ENCODE data around the gene CEND1.

The CEND1 gene

DNA sequence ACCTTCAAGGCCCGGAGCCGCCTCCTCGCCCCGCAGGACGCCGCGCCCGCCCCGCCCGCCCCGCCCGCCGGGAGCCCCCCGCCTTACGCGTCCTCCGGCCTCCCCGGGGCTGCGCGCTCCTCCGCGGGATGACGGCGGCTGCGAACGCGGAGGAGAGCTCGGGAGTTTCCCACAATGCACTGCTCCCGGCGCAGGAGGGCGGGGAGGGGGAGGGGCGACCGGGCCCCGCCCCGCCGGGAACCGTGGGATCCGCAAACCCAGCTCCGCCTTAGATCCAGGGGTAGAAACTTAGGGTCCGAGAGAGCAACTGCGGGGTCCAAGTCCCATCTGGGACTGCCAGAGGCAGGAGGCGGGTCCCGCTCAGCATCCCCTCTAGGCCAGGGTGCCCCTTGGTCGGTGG, at the start of gene CEND1:
TSS of gene CEND1 (minus strand) at position 148 of the 400 bp plus-strand sequence. CDS start 1,514 bp downstream, outside the sequence.
- Histone ChIP-seq H3K9me2 (replicated peaks; ENCODE audit: low read depth, low read length) (no peaks in the 10 kb centered on the region), H3K36me3 (ENCODE audit: insufficient read depth, low read length) (no peaks in the 10 kb centered on the region), H3K4me3 (ENCODE audit: low read length, poor library complexity, severe bottlenecking) (no peak within 1 kb of the TSS), H2AFZ (ENCODE audit: low read length) (no peak within 1 kb of the TSS), H3K9me3 (ENCODE audit: insufficient read depth, low read depth, low read length) (no peaks in the 10 kb centered on the region), H3K9ac (ENCODE audit: low read depth, low read length, poor library complexity, severe bottlenecking) (no peak within 1 kb of the TSS), H4K20me1 (ENCODE audit: insufficient read depth, low read length, poor library complexity, severe bottlenecking) (no peaks in the 10 kb centered on the region), H3K4me2 (ENCODE audit: low read depth, low read length, poor library complexity, severe bottlenecking) (no peak within 1 kb of the TSS), H3K79me2 (ENCODE audit: insufficient read depth, low read length) (peaks cover 6% of the 10 kb centered on the region; the same call in 1 of the 2 replicates), H3F3A (ENCODE audit: low read depth) (no peaks in the 10 kb centered on the region), H3K4me1 (ENCODE audit: insufficient read depth, low read length, poor library complexity, severe bottlenecking) (peaks cover 4% of the 10 kb centered on the region), H3K27me3 (ENCODE audit: insufficient read depth, low read length, poor library complexity, severe bottlenecking) (no peaks in the 10 kb centered on the region)
- no peak for TF ChIP-seq EZH2phosphoT487 (IDR thresholded peaks at IDR 0.05; ENCODE audit: borderline replicate concordance)
- TF ChIP-seq, protein P1, sequence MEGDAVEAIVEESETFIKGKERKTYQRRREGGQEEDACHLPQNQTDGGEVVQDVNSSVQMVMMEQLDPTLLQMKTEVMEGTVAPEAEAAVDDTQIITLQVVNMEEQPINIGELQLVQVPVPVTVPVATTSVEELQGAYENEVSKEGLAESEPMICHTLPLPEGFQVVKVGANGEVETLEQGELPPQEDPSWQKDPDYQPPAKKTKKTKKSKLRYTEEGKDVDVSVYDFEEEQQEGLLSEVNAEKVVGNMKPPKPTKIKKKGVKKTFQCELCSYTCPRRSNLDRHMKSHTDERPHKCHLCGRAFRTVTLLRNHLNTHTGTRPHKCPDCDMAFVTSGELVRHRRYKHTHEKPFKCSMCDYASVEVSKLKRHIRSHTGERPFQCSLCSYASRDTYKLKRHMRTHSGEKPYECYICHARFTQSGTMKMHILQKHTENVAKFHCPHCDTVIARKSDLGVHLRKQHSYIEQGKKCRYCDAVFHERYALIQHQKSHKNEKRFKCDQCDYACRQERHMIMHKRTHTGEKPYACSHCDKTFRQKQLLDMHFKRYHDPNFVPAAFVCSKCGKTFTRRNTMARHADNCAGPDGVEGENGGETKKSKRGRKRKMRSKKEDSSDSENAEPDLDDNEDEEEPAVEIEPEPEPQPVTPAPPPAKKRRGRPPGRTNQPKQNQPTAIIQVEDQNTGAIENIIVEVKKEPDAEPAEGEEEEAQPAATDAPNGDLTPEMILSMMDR (conservative IDR thresholded peaks at IDR 0.05; ENCODE audit: low read length): no peak

DNA sequence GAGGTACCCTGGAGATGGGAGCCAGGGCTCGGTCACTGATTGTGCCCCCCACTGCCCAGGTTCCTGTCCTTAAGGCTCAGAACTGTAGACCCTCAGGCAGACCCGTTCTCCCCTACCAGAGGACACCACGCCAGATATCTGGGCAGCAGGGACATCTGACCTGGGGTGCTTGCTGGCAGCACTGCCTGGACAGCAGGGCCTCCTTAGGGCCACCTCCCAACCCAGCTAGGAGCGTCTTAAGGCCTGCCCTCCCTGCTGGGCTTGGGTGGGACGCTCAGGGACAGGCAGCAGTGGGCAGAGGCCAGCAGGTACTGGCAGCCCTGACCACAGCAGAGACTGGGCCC, 49.4 kb upstream of the CEND1 start:
- Histone ChIP-seq H3K4me3 (ENCODE audit: low read length, poor library complexity, severe bottlenecking) (no peak overlapping the region), H3K9me2 (replicated peaks; ENCODE audit: low read depth, low read length) (no peaks in the 10 kb centered on the region), H3K9ac (ENCODE audit: low read depth, low read length, poor library complexity, severe bottlenecking) (no peak overlapping the region), H4K20me1 (ENCODE audit: insufficient read depth, low read length, poor library complexity, severe bottlenecking) (peaks cover 31% of the 10 kb centered on the region), H3K9me3 (ENCODE audit: insufficient read depth, low read depth, low read length) (no peaks in the 10 kb centered on the region), H3K4me1 (ENCODE audit: insufficient read depth, low read length, poor library complexity, severe bottlenecking) (peaks cover 34% of the 10 kb centered on the region), H2AFZ (ENCODE audit: low read length) (no peak overlapping the region), H3K4me2 (ENCODE audit: low read depth, low read length, poor library complexity, severe bottlenecking) (no peak overlapping the region), H3K36me3 (ENCODE audit: insufficient read depth, low read length) (peaks cover 13% of the 10 kb centered on the region; the same call in 1 of the 2 replicates), H3K79me2 (ENCODE audit: insufficient read depth, low read length) (peaks cover 31% of the 10 kb centered on the region), H3K27me3 (ENCODE audit: insufficient read depth, low read length, poor library complexity, severe bottlenecking) (no peaks in the 10 kb centered on the region), H3F3A (ENCODE audit: low read depth) (no peaks in the 10 kb centered on the region)
- TF ChIP-seq, protein P1 (conservative IDR thresholded peaks at IDR 0.05; ENCODE audit: low read length): no peak
- no peak for TF ChIP-seq EZH2phosphoT487 (IDR thresholded peaks at IDR 0.05; ENCODE audit: borderline replicate concordance)

DNA sequence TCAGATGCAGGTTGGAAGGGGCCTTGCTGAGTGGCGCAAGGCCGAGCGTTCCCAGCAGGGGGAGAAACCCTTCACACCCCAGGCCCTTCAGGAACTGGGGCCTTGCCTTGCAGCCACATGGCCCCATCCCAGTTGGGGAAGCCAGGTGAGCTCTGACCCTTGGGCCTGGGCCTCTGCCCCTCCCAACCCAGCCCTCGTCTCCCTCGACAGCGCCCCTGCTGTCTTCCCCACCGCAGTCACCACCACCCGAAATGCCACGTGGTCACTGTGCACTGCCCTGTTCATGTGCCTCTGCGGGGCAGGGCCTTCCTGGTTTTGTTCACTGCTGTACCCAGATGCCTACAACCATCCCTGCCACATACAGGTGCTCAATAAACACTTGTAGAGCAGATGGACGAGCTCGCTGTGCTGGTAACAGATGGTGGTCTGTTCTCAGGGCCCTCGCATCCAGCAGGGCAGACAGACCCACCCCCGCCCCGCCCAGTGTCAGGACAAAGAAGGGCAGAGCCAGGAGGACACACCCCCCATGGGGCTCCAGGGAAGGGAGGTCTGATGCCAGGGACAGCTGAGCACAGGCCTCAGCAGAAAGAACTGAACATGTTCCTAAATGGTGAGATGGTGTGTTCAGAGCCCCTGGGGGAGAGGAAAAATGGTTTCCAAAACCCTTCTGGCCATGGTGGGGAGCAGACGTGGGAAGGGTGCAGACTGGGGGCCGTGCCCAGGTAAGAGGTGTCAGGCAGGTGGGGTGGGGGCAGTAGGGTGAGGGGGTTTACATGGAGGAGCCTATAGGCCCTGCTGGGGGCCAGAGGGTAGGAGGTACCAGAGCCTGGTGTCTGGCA, 48.8 kb upstream of the CEND1 start:
- Histone ChIP-seq H3K4me2 (ENCODE audit: low read depth, low read length, poor library complexity, severe bottlenecking) (no peak overlapping the region), H2AFZ (ENCODE audit: low read length) (no peak overlapping the region), H3F3A (ENCODE audit: low read depth) (no peaks in the 10 kb centered on the region), H3K9me3 (ENCODE audit: insufficient read depth, low read depth, low read length) (no peaks in the 10 kb centered on the region), H3K9ac (ENCODE audit: low read depth, low read length, poor library complexity, severe bottlenecking) (no peak overlapping the region), H3K27me3 (ENCODE audit: insufficient read depth, low read length, poor library complexity, severe bottlenecking) (no peaks in the 10 kb centered on the region), H3K4me1 (ENCODE audit: insufficient read depth, low read length, poor library complexity, severe bottlenecking) (peaks cover 32% of the 10 kb centered on the region), H4K20me1 (ENCODE audit: insufficient read depth, low read length, poor library complexity, severe bottlenecking) (peaks cover 31% of the 10 kb centered on the region), H3K9me2 (replicated peaks; ENCODE audit: low read depth, low read length) (no peaks in the 10 kb centered on the region), H3K79me2 (ENCODE audit: insufficient read depth, low read length) (peaks cover 33% of the 10 kb centered on the region), H3K36me3 (ENCODE audit: insufficient read depth, low read length) (peaks cover 13% of the 10 kb centered on the region; the same call in 1 of the 2 replicates), H3K4me3 (ENCODE audit: low read length, poor library complexity, severe bottlenecking) (no peak overlapping the region)
- TF ChIP-seq, protein P1 (conservative IDR thresholded peaks at IDR 0.05; ENCODE audit: low read length): peak; percentile 17; the same call in 1 of the 2 replicates
- no peak for TF ChIP-seq EZH2phosphoT487 (IDR thresholded peaks at IDR 0.05; ENCODE audit: borderline replicate concordance)

Data from Loucy (cell line).